Uterus (tissue), 2 donors: ENCODE data around the gene FADS1.

Experiments used
- CTCF ChIP-seq, 4 experiments: fragments of 200-600 bp in 2 of 4; fragments of 450-650 bp in 2 of 4; sonication (generic) in 2 of 4; IDR thresholded peaks; one replicate each; pipeline ENCODE4 v1.5.1; 2016 to 2019; ENCODE audit warnings: antibody characterized with exemption in 4 of 4, mild to moderate bottlenecking in 2 of 4, moderate library complexity in 1 of 4
- POLR2A ChIP-seq, 2 donors: fragments of 450-650 bp; IDR thresholded peaks; one replicate each; pipeline ENCODE4 v1.6.1; 2016; ENCODE audit warnings: antibody characterized with exemption in 2 of 2, mild to moderate bottlenecking in 1 of 2, moderate library complexity in 1 of 2

- no peak for TF ChIP-seq POLR2A (IDR thresholded peaks at IDR 0.05)
- no peak for TF ChIP-seq CTCF (IDR thresholded peaks at IDR 0.05)
Measured at GRCh38 chr11:61783717-61784505, 32.9 kb downstream of the FADS1 start.
